ENCODE data around the gene ARHGAP44.
"Not testable (repeated sequence)": the region's sequence is repeated elsewhere in the genome, so short reads cannot be mapped to it uniquely, and the experiment has no call there.

Gene ARHGAP44

DNA sequence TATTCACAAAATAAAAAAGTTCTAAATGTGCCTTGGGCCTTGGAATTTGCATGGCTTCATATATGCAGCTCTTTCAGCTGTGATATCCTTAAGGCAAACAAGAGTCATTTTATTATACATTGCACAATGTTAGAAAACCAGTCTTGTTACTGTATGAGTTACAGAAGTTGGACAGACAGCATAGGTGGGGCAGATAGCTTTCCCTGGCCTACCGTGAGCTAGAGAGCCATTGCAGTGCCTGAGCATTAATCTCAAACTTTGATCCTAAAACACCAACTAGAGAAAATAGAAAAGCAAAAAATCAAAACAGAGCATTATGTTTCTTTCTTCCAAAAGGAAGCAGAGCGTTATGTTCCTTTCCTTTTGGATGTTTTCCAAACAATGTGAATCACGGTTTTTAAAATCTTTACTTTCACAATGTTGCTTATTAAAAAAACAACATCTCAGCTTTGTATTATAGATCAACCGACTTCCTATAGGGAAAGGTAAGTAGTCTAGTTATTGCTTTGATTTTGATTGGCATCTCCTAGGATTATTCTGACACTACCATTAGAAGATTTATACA lies 32.2 kb downstream of the ARHGAP44 start:
- no peak for DNase-seq (ENCODE audit: low read depth)

DNA sequence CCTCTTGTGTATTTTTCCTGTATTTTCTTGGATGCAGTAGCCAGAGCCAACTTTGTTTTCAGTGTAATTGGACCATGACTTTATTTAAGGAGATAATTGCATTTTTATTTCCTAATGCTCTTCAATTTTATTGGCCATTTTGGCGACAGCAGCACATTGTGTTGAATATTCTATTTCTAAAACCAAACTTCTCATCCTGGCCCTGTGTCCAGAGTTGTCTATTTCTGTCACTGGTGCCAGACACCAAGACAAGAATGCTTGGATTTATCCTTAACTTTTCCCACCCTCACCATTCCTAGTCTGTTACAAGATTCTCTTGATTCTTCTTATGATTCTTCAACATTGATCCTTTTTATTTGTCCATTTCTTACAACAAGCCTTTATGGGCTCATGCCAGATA lies 37.1 kb downstream of the ARHGAP44 start:
- no peak for DNase-seq (ENCODE audit: low read depth)

DNA sequence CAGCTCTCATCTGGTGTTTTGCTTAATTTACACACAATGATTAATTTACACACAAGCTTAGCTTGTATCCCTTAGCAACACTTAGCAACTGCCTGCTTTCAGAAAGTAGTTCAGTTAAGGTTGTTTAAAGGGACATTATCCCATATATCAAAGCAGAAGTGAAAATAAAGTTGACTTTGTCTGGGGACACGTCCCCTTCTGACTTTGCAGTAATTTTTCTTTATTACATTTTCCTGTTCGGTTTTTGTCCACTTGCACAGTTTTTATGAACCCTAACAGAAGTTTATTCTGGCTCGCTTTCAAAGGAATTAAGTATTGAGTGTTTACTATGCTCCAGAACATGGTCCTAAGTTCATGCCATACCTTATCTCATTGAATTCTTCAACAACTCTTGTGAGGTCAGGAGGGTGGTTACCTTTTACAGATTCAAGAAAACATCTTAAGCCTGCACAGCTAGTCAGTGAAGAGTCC lies 41.5 kb downstream of the ARHGAP44 start:
- no peak for DNase-seq (ENCODE audit: low read depth)

DNA sequence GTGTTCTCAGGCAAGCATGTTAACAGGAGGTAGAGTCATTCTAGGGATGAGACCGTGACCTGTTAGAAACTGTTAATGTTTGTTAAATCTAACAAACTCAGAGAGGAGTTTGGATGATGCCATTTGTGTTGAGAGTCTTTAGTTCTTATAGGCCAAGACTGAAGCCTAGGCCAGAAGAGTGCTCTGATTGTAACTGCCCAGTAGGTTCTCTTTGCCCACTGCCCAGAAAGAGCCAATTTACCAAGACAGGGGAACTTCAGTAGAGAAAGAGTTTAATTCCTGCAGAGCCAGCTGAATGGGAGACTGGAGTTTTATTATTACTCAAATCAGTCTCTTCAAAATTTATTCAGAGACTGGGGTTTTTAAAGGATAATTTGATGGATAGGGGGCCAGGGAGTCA lies 42.5 kb downstream of the ARHGAP44 start:
- no peak for DNase-seq (ENCODE audit: low read depth)

- DNase-seq (ENCODE audit: low read depth), result no peak
Observed at GRCh38 chr17:12839042-12839441, 49.7 kb downstream of the ARHGAP44 start.

- no peak for DNase-seq (ENCODE audit: low read depth)
Observed at GRCh38 chr17:12842936-12843335, 53.6 kb downstream of the ARHGAP44 start.

DNA sequence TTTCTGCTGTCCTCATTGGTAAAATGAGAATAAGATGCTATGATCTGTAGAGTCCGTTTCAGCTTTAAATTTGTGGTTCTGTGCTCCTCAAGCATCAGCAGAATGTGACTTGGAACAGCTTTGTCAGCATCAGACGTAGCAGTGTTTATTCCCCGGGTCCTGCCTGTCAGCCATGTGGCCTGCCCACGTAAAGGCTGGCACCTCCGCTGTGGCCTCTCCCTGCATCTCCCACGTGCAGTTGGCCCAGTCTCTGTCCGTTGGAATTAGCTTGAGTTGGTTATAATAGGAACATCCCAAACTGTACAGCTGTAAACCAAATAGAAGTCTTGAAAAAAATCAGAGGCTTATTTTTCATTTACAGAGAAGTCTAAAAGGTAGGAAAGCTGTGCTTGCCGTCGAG lies 61.7 kb downstream of the ARHGAP44 start:
- DNase-seq (ENCODE audit: low read depth), result no peak

DNA sequence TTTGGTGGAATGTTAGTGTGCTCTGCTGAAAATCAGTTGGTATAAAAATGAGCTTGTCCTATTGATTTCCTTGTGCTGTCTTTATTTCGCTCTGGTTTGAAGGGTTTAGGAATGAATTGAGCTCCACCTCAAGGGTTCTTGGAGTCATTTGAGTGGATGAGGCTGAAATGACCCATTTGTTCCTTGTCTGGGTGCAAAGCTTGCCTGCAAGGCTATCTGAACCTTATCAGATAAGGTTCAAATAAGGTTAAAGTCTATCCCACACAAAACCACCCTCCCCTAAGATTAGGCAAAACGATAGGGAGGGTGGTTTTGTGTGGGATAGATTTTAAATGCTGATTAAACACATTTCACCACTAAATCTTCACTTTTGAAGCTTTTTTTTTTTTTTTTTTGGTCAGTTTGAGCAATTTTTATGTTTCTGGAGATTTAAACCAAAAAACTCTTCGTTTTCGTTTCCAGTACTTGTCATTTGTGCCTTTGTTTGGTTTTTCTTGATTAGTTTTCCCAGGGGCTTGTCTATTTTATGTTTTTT lies 62.7 kb downstream of the ARHGAP44 start:
- no peak for DNase-seq (ENCODE audit: low read depth)

DNA sequence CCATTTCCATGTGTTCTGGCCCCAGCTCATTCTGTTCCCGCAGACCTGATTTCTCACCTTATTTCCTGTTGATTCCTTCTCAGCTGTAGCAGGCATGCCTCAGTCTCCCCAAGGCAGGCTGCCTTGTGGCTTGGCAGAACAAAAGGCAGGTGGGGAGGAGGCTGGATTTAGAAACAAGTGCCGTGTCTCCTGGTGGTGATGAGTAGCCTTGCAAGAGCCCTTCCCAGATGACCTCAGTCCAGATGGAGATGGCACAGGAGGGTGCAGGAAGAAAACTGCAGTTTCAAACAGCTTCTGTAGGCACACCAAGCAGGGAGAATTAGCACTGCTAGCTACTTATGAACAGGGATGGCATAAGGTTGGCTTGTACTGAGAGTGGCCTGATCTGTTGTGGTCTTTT lies 64.6 kb downstream of the ARHGAP44 start:
- no peak for DNase-seq (ENCODE audit: low read depth)

GRCh38 chr17:12856416-12856815 lies 67.1 kb downstream of the ARHGAP44 start:
- no peak for DNase-seq (ENCODE audit: low read depth)

GRCh38 chr17:12857592-12857991 lies 68.3 kb downstream of the ARHGAP44 start:
- DNase-seq (ENCODE audit: low read depth), result no peak

DNA sequence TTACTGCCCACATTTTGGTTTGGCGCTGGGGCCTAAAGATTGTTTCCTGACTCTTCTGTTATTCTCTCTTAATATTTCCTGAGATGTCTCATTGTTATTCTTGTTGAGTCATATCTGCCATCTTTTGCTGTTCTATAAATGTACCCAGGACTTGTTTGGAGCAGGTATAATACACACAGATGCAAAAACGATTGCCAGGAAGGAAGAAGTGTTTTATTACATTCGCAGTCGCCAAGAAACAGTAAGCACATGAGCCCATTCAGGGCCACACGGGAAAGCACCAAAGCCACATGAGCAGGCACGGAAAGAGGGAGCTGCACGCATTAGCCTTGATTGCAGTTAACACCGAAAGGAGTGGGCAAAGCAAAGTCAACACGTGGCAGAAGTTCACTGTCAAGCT lies 70.2 kb downstream of the ARHGAP44 start:
- DNase-seq (ENCODE audit: low read depth), result no peak

DNA sequence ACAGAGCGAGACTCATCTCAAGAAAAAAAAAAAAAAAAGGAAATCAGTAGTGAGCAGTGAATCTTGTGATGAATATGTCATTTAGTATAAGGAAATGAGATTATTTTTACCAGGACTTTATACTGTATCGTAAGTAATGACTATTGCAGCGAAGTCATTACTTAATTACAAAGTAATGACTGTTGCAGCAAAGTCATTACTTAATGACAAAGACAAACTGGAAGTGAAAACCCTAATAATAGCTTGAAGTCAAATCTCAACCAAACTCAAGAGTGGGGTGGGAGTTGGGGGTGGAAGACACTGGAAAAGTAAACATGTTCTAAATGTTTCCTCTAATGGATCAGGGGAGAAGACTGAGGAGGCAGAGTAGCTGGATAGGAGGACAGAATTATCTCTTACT lies 76.5 kb downstream of the ARHGAP44 start:
- no peak for DNase-seq (ENCODE audit: low read depth)

GRCh38 chr17:12866244-12866643 lies 76.9 kb downstream of the ARHGAP44 start:
- no peak for DNase-seq (ENCODE audit: low read depth)

DNA sequence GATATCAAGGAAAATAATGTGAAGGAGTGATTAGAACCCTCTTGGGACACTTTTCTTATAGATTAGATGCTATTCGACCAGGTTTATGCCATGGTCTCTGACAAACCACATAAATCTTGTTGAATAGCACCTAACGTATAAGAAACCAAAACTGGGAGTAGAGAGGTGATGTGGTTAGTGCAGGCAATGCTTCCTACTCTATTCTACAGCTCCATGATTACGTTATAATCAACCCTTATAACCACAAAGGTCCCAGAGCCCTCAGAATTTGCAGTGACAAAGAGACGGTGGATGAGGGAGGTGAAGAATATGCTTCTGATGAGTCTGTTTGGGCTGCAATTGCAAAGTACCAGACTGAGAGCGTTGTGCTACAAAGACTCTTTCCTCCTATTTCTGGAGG lies 78.4 kb downstream of the ARHGAP44 start:
- no peak for DNase-seq (ENCODE audit: low read depth)

DNA sequence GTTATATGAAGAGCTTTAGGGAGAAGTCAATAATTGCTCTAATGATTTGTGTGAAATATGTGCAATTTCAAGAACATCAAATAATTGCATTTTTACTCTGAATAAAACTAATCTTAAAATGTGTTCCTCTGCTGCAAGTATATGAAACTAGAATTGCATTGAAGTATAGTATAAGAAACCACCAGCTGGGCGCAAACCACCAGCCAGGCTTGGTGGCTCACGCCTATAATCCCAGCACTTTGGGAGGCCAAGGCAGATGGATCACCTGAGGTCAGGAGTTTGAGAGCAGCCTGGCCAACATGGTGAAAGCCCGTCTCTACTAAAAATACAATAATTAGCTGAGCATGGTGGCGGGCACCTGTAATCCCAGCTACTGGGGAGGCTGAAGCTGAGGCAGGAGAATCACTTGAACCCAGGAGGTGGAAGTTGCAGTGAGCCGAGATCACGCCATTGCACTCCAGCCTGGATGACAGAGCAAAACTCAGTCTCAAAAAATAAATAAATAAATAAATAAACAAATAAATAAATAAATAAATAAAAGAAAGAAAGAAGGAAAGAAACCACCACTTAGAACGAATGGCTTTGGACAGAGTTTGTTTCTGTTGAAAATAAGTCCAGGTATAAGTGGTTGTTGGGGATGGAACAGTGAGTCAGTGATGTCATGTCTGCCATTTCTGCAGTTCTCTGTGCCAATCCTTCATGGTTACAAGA lies 84.3 kb downstream of the ARHGAP44 start:
- not testable (repeated sequence) for DNase-seq (ENCODE audit: low read depth)

DNA sequence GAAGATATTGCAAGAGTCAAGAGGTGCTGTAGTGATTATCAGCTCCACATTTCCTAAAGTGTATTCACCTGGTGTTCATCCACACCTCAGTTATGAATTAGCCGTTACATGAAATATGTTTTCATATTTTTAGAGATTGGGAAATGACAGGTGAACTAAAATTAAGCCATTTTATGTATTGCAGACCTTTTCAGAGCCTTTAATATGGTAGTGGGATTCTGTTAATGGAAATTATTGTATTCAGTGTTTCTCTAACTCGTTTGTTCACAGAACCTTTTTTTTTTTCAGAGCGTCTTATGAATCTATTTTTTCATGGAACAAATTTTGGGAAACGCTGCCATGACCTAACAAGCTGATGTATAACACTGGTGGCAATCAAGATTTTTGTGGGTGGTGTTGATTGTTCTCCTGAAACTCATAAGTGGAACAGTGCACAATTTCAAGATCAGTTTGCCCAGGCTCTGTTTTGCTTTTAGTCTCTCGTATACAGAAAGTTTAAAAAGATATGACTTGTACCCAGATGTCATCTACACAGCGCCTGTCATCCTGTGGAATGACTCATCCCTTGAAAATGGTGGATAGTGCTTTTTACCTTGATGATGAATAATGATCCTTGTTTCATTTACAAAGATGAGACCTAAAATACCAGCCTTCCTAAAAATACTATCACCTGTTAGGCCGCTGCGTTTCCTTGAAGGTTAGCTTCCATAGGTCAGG lies 88.8 kb downstream of the ARHGAP44 start:
- DNase-seq (ENCODE audit: low read depth), result no peak

- not testable (repeated sequence) for DNase-seq (ENCODE audit: low read depth)
Observed at GRCh38 chr17:12879096-12879495, 89.8 kb downstream of the ARHGAP44 start.

DNA sequence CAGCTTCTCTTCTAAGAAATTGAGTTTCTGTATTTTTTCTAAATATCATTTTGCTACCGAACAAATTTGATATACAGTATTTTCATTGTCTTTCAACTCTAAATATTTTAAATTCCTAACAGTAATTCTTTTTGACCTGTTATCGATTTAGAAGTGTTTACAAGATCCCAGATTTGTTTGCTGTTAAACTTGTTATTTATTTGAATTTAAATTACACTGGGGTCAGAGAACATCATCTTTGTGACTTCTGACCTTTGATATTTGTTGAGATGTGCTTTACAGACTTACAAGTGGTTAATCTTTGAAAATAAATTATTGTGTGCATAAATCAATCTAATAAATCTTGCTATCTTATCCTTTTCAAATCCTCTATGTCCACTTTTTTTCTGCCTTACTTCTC lies 94.2 kb downstream of the ARHGAP44 start:
- no peak for DNase-seq (ENCODE audit: low read depth)

GRCh38 chr17:12887088-12887487 lies 97.8 kb downstream of the ARHGAP44 start:
- DNase-seq (ENCODE audit: low read depth), result no peak

GRCh38 chr17:12896180-12896785 lies 107.0 kb downstream of the ARHGAP44 start:
- DNase-seq (ENCODE audit: low read depth), result no peak

DNA sequence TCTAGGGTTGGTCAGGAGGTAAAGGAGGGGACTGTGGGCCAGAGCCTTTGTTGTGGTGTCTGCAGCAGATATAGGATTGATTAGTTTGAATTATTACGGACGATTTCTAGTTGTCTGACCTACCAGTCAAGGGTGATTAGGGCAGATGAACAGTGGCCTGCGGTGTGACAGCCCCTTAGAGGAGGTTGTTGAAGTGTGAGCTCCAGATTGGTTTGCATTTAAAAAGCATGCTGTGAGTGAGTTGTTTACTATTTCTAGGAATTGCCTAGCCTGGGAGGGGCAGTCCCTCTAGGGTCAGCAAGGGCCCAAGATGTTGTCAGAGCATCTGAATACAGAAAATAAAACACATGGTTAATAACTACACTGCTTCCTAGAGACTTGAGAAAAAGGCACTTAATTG lies 108.8 kb downstream of the ARHGAP44 start:
- no peak for DNase-seq (ENCODE audit: low read depth)

GRCh38 chr17:12899604-12900003 lies 110.3 kb downstream of the ARHGAP44 start:
- DNase-seq (ENCODE audit: low read depth), result no peak
